Measurements from ENCODE around the gene PNP. TPM values are rescaled to one million over a fixed set of nuclear protein-coding genes. Genes with fewer than 3 reads are reported as not detected.

PNP gene
- total RNA-seq = 6.4 TPM
- long read RNA-seq = 0 reads

DNA sequence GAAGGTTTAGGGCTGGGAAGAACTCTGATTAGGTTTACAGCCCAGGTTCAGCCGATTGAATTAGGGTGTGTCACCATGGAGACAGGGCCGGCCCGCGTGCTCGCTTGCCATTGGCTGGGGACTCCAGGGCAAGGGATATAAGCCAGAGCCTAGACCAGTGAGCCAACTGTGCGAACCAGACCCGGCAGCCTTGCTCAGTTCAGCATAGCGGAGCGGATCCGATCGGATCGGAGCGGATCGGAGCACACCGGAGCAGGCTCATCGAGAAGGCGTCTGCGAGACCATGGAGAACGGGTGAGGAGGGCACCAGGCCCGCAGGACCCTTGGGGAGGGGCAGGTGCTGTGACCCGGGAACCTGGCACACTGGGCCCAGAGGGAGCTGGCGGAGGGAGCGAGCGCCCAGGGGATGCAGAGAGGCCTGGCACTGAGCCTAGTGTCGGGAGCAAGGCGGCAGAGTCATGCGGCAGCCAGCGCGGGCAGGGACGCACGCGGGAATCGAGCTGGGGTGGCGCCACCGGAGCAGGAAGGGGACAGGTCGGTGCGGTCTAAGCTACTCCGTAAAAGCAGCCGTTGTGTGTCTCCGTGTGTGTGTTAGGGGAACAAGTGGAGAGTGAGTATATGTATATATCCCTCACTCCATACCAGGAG is at the start of gene PNP:
TSS of gene PNP (plus strand) at position 165 of the 648 bp plus-strand sequence. CDS start at position 284, 119 bp downstream.
- H3K36me3 ChIP-seq = peaks cover 8% of the 10 kb centered on the region
- peak; percentile 84 for DNase-seq
- peaks cover 46% of the 10 kb centered on the region for H3K4me1 ChIP-seq
- H3K4me3 ChIP-seq = peak within 1 kb of the TSS; percentile 94
- intact Hi-C loops (cut with micrococcal nuclease) = no loop called here
- H3K9me3 ChIP-seq (replicated peaks) = no peaks in the 10 kb centered on the region
- H3K27me3 ChIP-seq (ENCODE audit: low read depth) = no peaks in the 10 kb centered on the region
- TF ChIP-seq, protein P1, sequence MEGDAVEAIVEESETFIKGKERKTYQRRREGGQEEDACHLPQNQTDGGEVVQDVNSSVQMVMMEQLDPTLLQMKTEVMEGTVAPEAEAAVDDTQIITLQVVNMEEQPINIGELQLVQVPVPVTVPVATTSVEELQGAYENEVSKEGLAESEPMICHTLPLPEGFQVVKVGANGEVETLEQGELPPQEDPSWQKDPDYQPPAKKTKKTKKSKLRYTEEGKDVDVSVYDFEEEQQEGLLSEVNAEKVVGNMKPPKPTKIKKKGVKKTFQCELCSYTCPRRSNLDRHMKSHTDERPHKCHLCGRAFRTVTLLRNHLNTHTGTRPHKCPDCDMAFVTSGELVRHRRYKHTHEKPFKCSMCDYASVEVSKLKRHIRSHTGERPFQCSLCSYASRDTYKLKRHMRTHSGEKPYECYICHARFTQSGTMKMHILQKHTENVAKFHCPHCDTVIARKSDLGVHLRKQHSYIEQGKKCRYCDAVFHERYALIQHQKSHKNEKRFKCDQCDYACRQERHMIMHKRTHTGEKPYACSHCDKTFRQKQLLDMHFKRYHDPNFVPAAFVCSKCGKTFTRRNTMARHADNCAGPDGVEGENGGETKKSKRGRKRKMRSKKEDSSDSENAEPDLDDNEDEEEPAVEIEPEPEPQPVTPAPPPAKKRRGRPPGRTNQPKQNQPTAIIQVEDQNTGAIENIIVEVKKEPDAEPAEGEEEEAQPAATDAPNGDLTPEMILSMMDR (IDR thresholded peaks at IDR 0.05; ENCODE audit: borderline replicate concordance) = no peak
- H3K27ac ChIP-seq (replicated peaks) = peak within 1 kb of the TSS; percentile 92

DNA sequence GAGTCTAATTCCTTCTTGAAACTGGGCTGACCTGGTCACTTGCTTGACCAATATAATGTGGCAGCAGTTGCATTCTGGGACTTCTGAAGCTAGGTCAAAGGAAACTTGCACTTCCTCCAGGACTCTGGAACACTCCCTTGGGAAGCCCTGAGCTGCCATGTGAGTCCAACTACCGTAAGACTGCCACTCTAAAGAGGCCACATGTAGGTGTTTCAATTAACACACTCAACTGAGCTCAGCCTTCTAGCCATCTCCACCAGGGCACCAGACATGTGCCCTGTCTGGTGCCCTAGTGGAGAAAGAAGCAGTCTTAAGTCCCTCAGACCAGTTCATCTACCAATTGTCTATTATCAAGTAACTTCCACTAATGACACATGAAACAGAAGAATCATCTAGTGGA is 49.8 kb upstream of the PNP start:
- DNase-seq = no peak
- TF ChIP-seq, protein P1 (IDR thresholded peaks at IDR 0.05; ENCODE audit: borderline replicate concordance) = no peak
- intact Hi-C loops (cut with micrococcal nuclease) = loop anchor here (10.0 kb wide), 1 partner anchor 185 kb away; no protein-coding TSS in a partner anchor
- no peaks in the 10 kb centered on the region for H3K27me3 ChIP-seq (ENCODE audit: low read depth)
- peaks cover 7% of the 10 kb centered on the region for H3K4me1 ChIP-seq
- H3K36me3 ChIP-seq = no peaks in the 10 kb centered on the region
- H3K4me3 ChIP-seq = no peak overlapping the region
- no peaks in the 10 kb centered on the region for H3K9me3 ChIP-seq (replicated peaks)
- no peak overlapping the region for H3K27ac ChIP-seq (replicated peaks)

DNA sequence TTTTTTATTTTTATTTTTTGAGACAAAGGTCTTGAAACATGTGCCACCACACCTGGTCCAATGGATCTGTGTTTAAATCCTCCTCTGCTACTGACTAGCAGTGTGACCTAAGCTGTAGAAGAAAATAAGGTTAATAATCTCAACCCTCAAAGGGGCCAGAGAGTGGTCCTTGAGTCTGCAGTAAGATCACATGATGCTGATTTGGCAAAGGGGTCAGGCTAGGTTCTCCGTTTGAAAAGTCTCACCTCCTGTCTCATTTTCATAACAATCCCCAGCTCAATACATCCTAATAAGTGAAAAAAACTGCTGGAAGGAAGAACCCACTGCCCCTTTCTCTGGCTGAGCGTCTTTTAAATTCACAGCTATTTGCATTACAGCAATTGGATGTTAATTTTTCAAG is 47.9 kb upstream of the PNP start:
- TF ChIP-seq, protein P1 (IDR thresholded peaks at IDR 0.05; ENCODE audit: borderline replicate concordance) = no peak
- H3K27me3 ChIP-seq (ENCODE audit: low read depth) = no peaks in the 10 kb centered on the region
- H3K4me1 ChIP-seq = peaks cover 7% of the 10 kb centered on the region
- H3K9me3 ChIP-seq (replicated peaks) = no peaks in the 10 kb centered on the region
- no peaks in the 10 kb centered on the region for H3K36me3 ChIP-seq
- DNase-seq = no peak
- no peak overlapping the region for H3K4me3 ChIP-seq
- no peak overlapping the region for H3K27ac ChIP-seq (replicated peaks)
- intact Hi-C loops (cut with micrococcal nuclease) = no loop called here

DNA sequence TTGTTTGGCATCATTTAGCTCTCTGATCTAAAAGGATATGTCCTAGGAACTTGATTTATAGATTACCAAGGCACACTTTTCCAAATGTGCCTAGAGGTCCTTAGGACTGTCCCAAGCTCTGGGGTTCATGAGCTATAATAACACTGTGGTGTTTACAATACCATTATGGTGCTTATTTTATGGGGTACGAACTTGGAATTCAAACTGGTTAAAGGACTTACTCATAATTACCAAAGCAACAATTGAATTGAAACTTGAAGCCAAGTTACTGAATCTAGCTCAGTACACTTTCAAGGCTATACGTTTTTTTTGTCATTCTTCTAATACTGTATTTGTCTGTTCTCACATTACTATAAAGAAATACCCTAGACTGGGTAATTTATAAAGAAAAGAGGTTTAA is 46.3 kb upstream of the PNP start:
- intact Hi-C loops (cut with micrococcal nuclease) = no loop called here
- DNase-seq = no peak
- Histone ChIP-seq H3K36me3 (no peaks in the 10 kb centered on the region), H3K4me3 (no peak overlapping the region), H3K27ac (replicated peaks) (no peak overlapping the region), H3K27me3 (ENCODE audit: low read depth) (no peaks in the 10 kb centered on the region), H3K9me3 (replicated peaks) (no peaks in the 10 kb centered on the region), H3K4me1 (peaks cover 7% of the 10 kb centered on the region)
- TF ChIP-seq, protein P1 (IDR thresholded peaks at IDR 0.05; ENCODE audit: borderline replicate concordance) = no peak

DNA sequence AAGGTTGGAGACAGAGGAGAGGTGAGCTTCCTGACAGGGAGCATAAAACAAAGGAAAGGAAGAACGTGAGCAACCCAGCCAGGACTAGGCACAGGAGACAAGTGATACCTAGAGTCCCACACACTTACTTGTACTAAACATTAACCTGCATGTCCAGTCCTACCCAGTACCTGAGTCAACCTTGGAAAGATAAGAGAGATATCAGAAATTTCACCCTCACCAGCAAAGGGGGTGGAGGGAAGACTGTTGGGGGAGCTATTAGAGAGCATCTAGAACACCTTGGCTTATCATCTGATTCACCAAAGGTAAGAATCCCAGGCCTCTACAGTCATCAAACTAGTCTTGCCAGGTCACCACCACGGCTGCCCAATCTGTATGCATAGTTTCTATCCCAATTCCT is 44.4 kb upstream of the PNP start:
- Histone ChIP-seq H3K27ac (replicated peaks) (no peak overlapping the region), H3K4me1 (no peaks in the 10 kb centered on the region), H3K4me3 (no peak overlapping the region), H3K36me3 (no peaks in the 10 kb centered on the region), H3K9me3 (replicated peaks) (no peaks in the 10 kb centered on the region), H3K27me3 (ENCODE audit: low read depth) (no peaks in the 10 kb centered on the region)
- TF ChIP-seq, protein P1 (IDR thresholded peaks at IDR 0.05; ENCODE audit: borderline replicate concordance) = no peak
- DNase-seq = no peak
- intact Hi-C loops (cut with micrococcal nuclease) = no loop called here

All from left ventricle myocardium inferior (tissue), 1 donor.